K562 (cell line): ENCODE measurements around the gene MTRF1L. TPM values are rescaled to one million over a fixed set of nuclear protein-coding genes. Genes with fewer than 3 reads are reported as not detected.

Source experiments
- CBX2 ChIP-seq: fragments of 200-600 bp; sonication (generic); IDR thresholded peaks from one replicate; pipeline ENCODE4 v1.6.1; 2012; ENCODE audit warnings: mild to moderate bottlenecking, low read length, inconsistent platforms; ENCODE audit not compliant: insufficient read depth, poor library complexity, severe bottlenecking
- E2F8 ChIP-seq: fragments of 450-650 bp; IDR thresholded peaks from 2 replicates; pipeline ENCODE4 v1.7.1; 2018; ENCODE audit warnings: mild to moderate bottlenecking, low read depth; ENCODE audit not compliant: partially characterized antibody
- HOMEZ ChIP-seq: fragments of 250-450 bp; sonication (Bioruptor Pico); IDR thresholded peaks from 2 replicates; pipeline ENCODE4 v1.4.0; 2020; ENCODE audit warnings: mild to moderate bottlenecking, moderate library complexity
- ILF3 ChIP-seq: fragments of 450-650 bp; IDR thresholded peaks from 2 replicates; pipeline ENCODE4 v1.6.1; 2018; ENCODE audit warnings: antibody characterized with exemption, mild to moderate bottlenecking, moderate library complexity, borderline replicate concordance
- L3MBTL2 ChIP-seq: fragments of 450-650 bp; IDR thresholded peaks from 2 replicates; pipeline ENCODE4 v1.6.1; 2016; ENCODE audit warnings: mild to moderate bottlenecking, moderate library complexity
- MAFF ChIP-seq: IDR thresholded peaks from 2 replicates; pipeline ENCODE4 v1.6.1; 2012; ENCODE audit warnings: low read length, improper control_type of control experiment
- NELFE ChIP-seq: IDR thresholded peaks from 2 replicates; pipeline ENCODE4 v1.6.1; 2011; ENCODE audit warnings: mild to moderate bottlenecking; ENCODE audit not compliant: insufficient read depth, insufficient read length
- PHB2 ChIP-seq: fragments of 450-650 bp; IDR thresholded peaks from 2 replicates; pipeline ENCODE4 v1.6.1; 2017; ENCODE audit warnings: low read depth
- PRMT5 ChIP-seq: sonication (generic); formaldehyde crosslinking; IDR thresholded peaks from 2 replicates; pipeline ENCODE4 v1.5.0; 2020; ENCODE audit warnings: missing genetic modification reagents
- RBM39 ChIP-seq: fragments of 200-400 bp; formaldehyde crosslinking; optimal IDR thresholded peaks from 2 replicates; pipeline ENCODE3; 2018; ENCODE audit warnings: low read depth, low read length
- RFX1 ChIP-seq: fragments of 450-650 bp; IDR thresholded peaks from 2 replicates; pipeline ENCODE4 v1.6.1; 2016; ENCODE audit warnings: mild to moderate bottlenecking, moderate library complexity
- STAT5B ChIP-seq: fragments of 250-450 bp; sonication (Bioruptor Pico); IDR thresholded peaks from 2 replicates; pipeline ENCODE4 v1.8.0; 2021; ENCODE audit warnings: mild to moderate bottlenecking, inconsistent platforms
- TEAD2 ChIP-seq: fragments of 450-650 bp; IDR thresholded peaks from 2 replicates; pipeline ENCODE4 v1.6.1; 2016; ENCODE audit warnings: missing genetic modification characterization, control low read depth, missing compliant biosample characterization
- THAP12 ChIP-seq: fragments of 250-450 bp; sonication (Bioruptor Pico); IDR thresholded peaks from 2 replicates; pipeline ENCODE4 v1.9.0; 2021; ENCODE audit warnings: mild to moderate bottlenecking, inconsistent platforms
- TRIM28 ChIP-seq: fragments of 450-650 bp; IDR thresholded peaks from 2 replicates; pipeline ENCODE4 v1.6.1; 2017
- ZBTB12 ChIP-seq: fragments of 250-450 bp; sonication (Bioruptor Pico); IDR thresholded peaks from 2 replicates; pipeline ENCODE4 v1.4.0; 2020
- ZFP36 ChIP-seq: fragments of 150-350 bp; IDR thresholded peaks from 2 replicates; pipeline ENCODE4 v1.6.1; 2018; ENCODE audit warnings: low read length, low read depth; ENCODE audit not compliant: partially characterized antibody
- ZNF511 ChIP-seq: sonication (generic); formaldehyde crosslinking; IDR thresholded peaks from 2 replicates; pipeline ENCODE4 v1.8.0; 2022; ENCODE audit warnings: mild to moderate bottlenecking, missing genetic modification reagents
- ZNF589 ChIP-seq: fragments of 200-800 bp; sonication (Bioruptor generic); IDR thresholded peaks from 2 replicates; pipeline ENCODE4 v1.6.1; 2016; ENCODE audit warnings: low read depth, missing genetic modification characterization, missing compliant biosample characterization
- ZNF707 ChIP-seq: fragments of 250-450 bp; sonication (Bioruptor Pico); conservative IDR thresholded peaks from 2 replicates; pipeline ENCODE4 v1.8.0; 2022; ENCODE audit warnings: inconsistent platforms, mild to moderate bottlenecking, moderate library complexity
- polyA plus RNA-seq, 8 experiments: library from polyadenylated mRNA; depleted of rRNA in 4 of 8; stranded (reverse) in 5 of 8; unstranded in 3 of 8; fragments of >200 nt; fragmentation: Nextera tagmentation in 2 of 8; fragmentation: Illumina TruSeq in 1 of 8; extraction: Ambion mirVana in 2 of 8; extraction: Trizol in 1 of 8; gene quantifications; 2 replicates each; pipeline versions ENCODE4 v1.2.1 to v1.2.3, GENCODE V29; 2011 to 2014; ENCODE audit warnings: inconsistent platforms in 1 of 8, missing spikeins in 1 of 8
- total RNA-seq, 7 experiments: library from RNA; depleted of rRNA in 6 of 7; stranded (reverse); fragments of >200 nt in 6 of 7; fragmentation: Illumina TruSeq in 2 of 7; extraction: Trizol in 2 of 7; gene quantifications; 2 replicates each; pipeline versions ENCODE4 v1.2.1 to v1.2.3, GENCODE V29; 2011 to 2021; ENCODE audit warnings: low replicate concordance in 1 of 7

The MTRF1L gene
- total and polyA plus RNA-seq, 9 of the 15 experiments (the other 6 are each of a cell fraction or from before 2014, with no cell fraction given): 10.7 to 34.0 (median 30.2) TPM

GRCh38 chr6:153002613-153003365, at the start of gene MTRF1L (continued):
- no peak for TF ChIP-seq THAP12
- no peak for TF ChIP-seq RBM39
- TF ChIP-seq E2F8: peak; percentile 93
- TF ChIP-seq ZNF511: no peak; the same call in 1 of the 2 replicates
- no peak for TF ChIP-seq PHB2
- no peak for TF ChIP-seq ILF3
- no peak for TF ChIP-seq ZNF589 (CRISPR knock-in tag)
- no peak for TF ChIP-seq HOMEZ (CRISPR knock-in tag)
- no peak for TF ChIP-seq TEAD2 (tag)
- no peak for TF ChIP-seq RFX1
- TF ChIP-seq STAT5B (CRISPR knock-in tag): no peak; the same call in 1 of the 2 replicates
- peak; percentile 36; the same call in 1 of the 2 replicates for TF ChIP-seq MAFF
- TF ChIP-seq ZFP36: no peak
- TF ChIP-seq ZBTB12 (CRISPR knock-in tag): peak; percentile 40; the same call in 1 of the 2 replicates
- TF ChIP-seq ZNF707 (CRISPR knock-in tag): no peak
- TF ChIP-seq PRMT5 (CRISPR knock-in tag): no peak
- no peak for TF ChIP-seq CBX2
- no peak for TF ChIP-seq TRIM28
- TF ChIP-seq L3MBTL2: peak; percentile 73; the same call in 1 of the 2 replicates
- peak; percentile 20 for TF ChIP-seq NELFE
